Measurements from ENCODE around the gene UBIAD1. TPM values are rescaled to one million over a fixed set of nuclear protein-coding genes. Genes with fewer than 3 reads are reported as not detected.

Gene UBIAD1
- total RNA-seq, 1 experiment from 2014 or later = 14.8 TPM

- no peak overlapping the region for H2AFZ ChIP-seq (ENCODE audit: low read length)
- H3K27ac ChIP-seq (ENCODE audit: low read length) = no peak overlapping the region
- ChIA-PET CTCF (no interaction called here), POLR2A (ENCODE audit: unreplicated experiment) (interaction anchor here (0.6 kb wide), 1 partner anchor 184 kb away, joined by 10 read pairs; no protein-coding TSS in a partner anchor)
- no peaks in the 10 kb centered on the region for H3K9me3 ChIP-seq (ENCODE audit: low read length)
- no peak overlapping the region for H3K9ac ChIP-seq (ENCODE audit: low read length)
- ATAC-seq (no peak), DNase-seq (no peak)
- H3K4me2 ChIP-seq (ENCODE audit: low read length) = no peak overlapping the region
- H3F3A ChIP-seq (ENCODE audit: low read length, unreplicated experiment) = no peaks in the 10 kb centered on the region
- TF ChIP-seq EZH2phosphoT487 (IDR thresholded peaks at IDR 0.05; ENCODE audit: borderline replicate concordance, low read length) (no peak), EZH2 (IDR thresholded peaks at IDR 0.05; ENCODE audit: low read length, unreplicated experiment) (no peak), CTCF (conservative IDR thresholded peaks at IDR 0.05; ENCODE audit: low read depth, low read length) (no peak)
- no peaks in the 10 kb centered on the region for H3K36me3 ChIP-seq (ENCODE audit: low read depth, low read length)
- H3K9me2 ChIP-seq (replicated peaks; ENCODE audit: low read length) = no peaks in the 10 kb centered on the region
- no peak overlapping the region for H3K4me3 ChIP-seq (ENCODE audit: low read length)
- H3K79me2 ChIP-seq (ENCODE audit: low read length) = no peaks in the 10 kb centered on the region
- H3K4me1 ChIP-seq (ENCODE audit: insufficient read depth, low read length) = 0 out of 2 replicates have a peak, but pooled peaks cover 5% of the 10 kb centered on the region
- H4K20me1 ChIP-seq (ENCODE audit: low read length) = no peaks in the 10 kb centered on the region
- intact Hi-C loops (cut with micrococcal nuclease) = no loop called here
- no peaks in the 10 kb centered on the region for H3K27me3 ChIP-seq (ENCODE audit: low read length)
- BruUV-seq (replicated peaks) = no TSS peak
Measured at GRCh38 chr1:11324567-11325165, 51.7 kb downstream of the UBIAD1 start.

- Histone ChIP-seq H3K36me3 (ENCODE audit: low read depth, low read length) (no peaks in the 10 kb centered on the region), H3K4me2 (ENCODE audit: low read length) (no peak overlapping the region), H3K9ac (ENCODE audit: low read length) (no peak overlapping the region), H3K4me1 (ENCODE audit: insufficient read depth, low read length) (0 out of 2 replicates have a peak, but pooled peaks cover 5% of the 10 kb centered on the region), H3K27me3 (ENCODE audit: low read length) (no peaks in the 10 kb centered on the region), H3K9me3 (ENCODE audit: low read length) (no peaks in the 10 kb centered on the region), H4K20me1 (ENCODE audit: low read length) (no peaks in the 10 kb centered on the region), H3K79me2 (ENCODE audit: low read length) (no peaks in the 10 kb centered on the region), H3F3A (ENCODE audit: low read length, unreplicated experiment) (no peaks in the 10 kb centered on the region), H3K9me2 (replicated peaks; ENCODE audit: low read length) (no peaks in the 10 kb centered on the region), H3K4me3 (ENCODE audit: low read length) (no peak overlapping the region), H2AFZ (ENCODE audit: low read length) (no peak overlapping the region), H3K27ac (ENCODE audit: low read length) (no peak overlapping the region)
- no peak for ATAC-seq
- ChIA-PET POLR2A (ENCODE audit: unreplicated experiment) (no interaction called here), CTCF (no interaction called here)
- intact Hi-C loops (cut with micrococcal nuclease) = no loop called here
- DNase-seq = no peak
- no TSS peak for BruUV-seq (replicated peaks)
- TF ChIP-seq EZH2phosphoT487 (IDR thresholded peaks at IDR 0.05; ENCODE audit: borderline replicate concordance, low read length) = no peak
- TF ChIP-seq CTCF (conservative IDR thresholded peaks at IDR 0.05; ENCODE audit: low read depth, low read length) = no peak
- TF ChIP-seq EZH2 (IDR thresholded peaks at IDR 0.05; ENCODE audit: low read length, unreplicated experiment) = no peak
Measured at GRCh38 chr1:11326070-11326469, 53.1 kb downstream of the UBIAD1 start.

GRCh38 chr1:11328444-11328843, 55.4 kb downstream of the UBIAD1 start:
- POLR2A ChIA-PET (ENCODE audit: unreplicated experiment) = interaction anchor here (0.5 kb wide), 1 partner anchor 312 kb away, joined by 3 read pairs; no protein-coding TSS in a partner anchor

More at GRCh38 chr1:11328444-11328843, 55.4 kb downstream of the UBIAD1 start:
- Histone ChIP-seq H3K9ac (ENCODE audit: low read length) (peak overlapping the region; percentile 31; the same call in 1 of the 2 replicates), H4K20me1 (ENCODE audit: low read length) (no peaks in the 10 kb centered on the region), H3K36me3 (ENCODE audit: low read depth, low read length) (no peaks in the 10 kb centered on the region), H3F3A (ENCODE audit: low read length, unreplicated experiment) (no peaks in the 10 kb centered on the region), H3K4me3 (ENCODE audit: low read length) (no peak overlapping the region), H3K4me1 (ENCODE audit: insufficient read depth, low read length) (0 out of 2 replicates have a peak, but pooled peaks cover 5% of the 10 kb centered on the region), H3K79me2 (ENCODE audit: low read length) (no peaks in the 10 kb centered on the region), H3K27ac (ENCODE audit: low read length) (peak overlapping the region; percentile 71), H3K9me2 (replicated peaks; ENCODE audit: low read length) (no peaks in the 10 kb centered on the region), H3K9me3 (ENCODE audit: low read length) (no peaks in the 10 kb centered on the region), H3K4me2 (ENCODE audit: low read length) (no peak overlapping the region), H3K27me3 (ENCODE audit: low read length) (no peaks in the 10 kb centered on the region), H2AFZ (ENCODE audit: low read length) (no peak overlapping the region)
- TF ChIP-seq CTCF (conservative IDR thresholded peaks at IDR 0.05; ENCODE audit: low read depth, low read length) (no peak), EZH2phosphoT487 (IDR thresholded peaks at IDR 0.05; ENCODE audit: borderline replicate concordance, low read length) (no peak), EZH2 (IDR thresholded peaks at IDR 0.05; ENCODE audit: low read length, unreplicated experiment) (no peak)
- BruUV-seq (replicated peaks) = no TSS peak
- intact Hi-C loops (cut with micrococcal nuclease) = no loop called here
- ATAC-seq (no peak), DNase-seq (no peak)
- CTCF ChIA-PET = no interaction called here
